Thyroid gland (tissue), 4 donors: Measurements from ENCODE around the gene KRT32.

Source experiments
- CTCF ChIP-seq, 6 experiments: fragments of 200-600 bp in 3 of 6; fragments of 450-650 bp in 3 of 6; sonication (generic) in 3 of 6; IDR thresholded peaks; one replicate each; pipeline ENCODE4 v1.5.1; 2016 to 2019; ENCODE audit warnings: antibody characterized with exemption in 6 of 6, mild to moderate bottlenecking in 2 of 6, inconsistent platforms in 1 of 6, moderate library complexity in 1 of 6
- POLR2A ChIP-seq, 2 donors: fragments of 450-650 bp; IDR thresholded peaks; one replicate each; pipeline ENCODE4 v1.6.1; 2017; ENCODE audit warnings: antibody characterized with exemption in 2 of 2, mild to moderate bottlenecking in 2 of 2, moderate library complexity in 1 of 2

DNA sequence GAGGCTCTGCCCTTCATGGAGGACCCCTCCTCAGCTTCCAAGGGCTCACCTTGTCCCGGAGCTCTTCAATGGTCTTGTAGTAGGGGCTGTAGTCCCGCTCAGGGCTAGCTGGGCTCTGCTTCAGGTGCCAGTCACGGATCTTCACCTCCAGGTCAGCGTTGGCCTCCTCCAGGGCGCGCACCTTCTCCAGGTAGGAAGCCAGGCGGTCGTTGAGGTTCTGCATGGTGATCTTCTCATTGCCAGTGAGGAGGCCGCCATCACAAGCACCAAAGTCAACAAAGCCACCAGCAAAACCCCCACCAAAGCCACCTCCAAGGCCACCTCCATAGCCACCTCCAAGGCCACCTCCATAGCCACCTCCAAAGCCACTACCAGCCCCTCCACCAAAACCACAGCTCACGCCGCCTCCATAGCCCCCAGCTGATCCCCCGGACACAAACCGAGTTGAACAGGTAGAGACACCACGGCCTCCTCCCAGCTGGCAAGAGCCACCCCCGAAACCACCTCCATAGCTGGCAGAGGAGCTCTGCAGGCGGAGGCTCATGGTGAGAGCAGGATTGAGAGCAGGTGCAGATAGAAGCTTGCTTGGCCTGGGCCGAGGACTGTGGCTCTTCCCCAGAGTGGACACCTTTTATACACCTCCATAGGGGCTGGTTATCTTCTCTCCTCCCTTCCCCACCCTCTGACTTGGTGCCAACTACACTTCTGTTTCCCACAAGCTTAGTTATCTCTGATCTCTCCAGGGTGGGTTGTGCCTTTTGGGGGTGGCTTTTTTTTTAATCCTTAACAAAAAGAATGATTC is 38.0 kb upstream of the KRT32 start, which contains the start of gene KRT13:
- TF ChIP-seq CTCF (IDR thresholded peaks at IDR 0.05) = no peak
- no peak for TF ChIP-seq POLR2A (IDR thresholded peaks at IDR 0.05)
